Measurements from ENCODE around the gene OCIAD1. TPM values are rescaled to one million over a fixed set of nuclear protein-coding genes. Genes with fewer than 3 reads are reported as not detected.

The OCIAD1 gene
- polyA plus RNA-seq, 1 experiment, result 103 TPM

- TF ChIP-seq CTCF (IDR thresholded peaks at IDR 0.05; ENCODE audit: insufficient read depth, low read depth, low read length), result no peak
- ChIA-PET POLR2A (no interaction called here), CTCF (no interaction called here)
- H3K27me3 ChIP-seq (ENCODE audit: control insufficient read depth, insufficient read depth, low read length), result no peaks in the 10 kb centered on the region
- no peaks in the 10 kb centered on the region for H3K36me3 ChIP-seq (ENCODE audit: control insufficient read depth, insufficient read depth, low read length)
- no peak for DNase-seq (ENCODE audit: low read depth)
- H3K4me3 ChIP-seq (ENCODE audit: low read depth, low read length), result no peak overlapping the region
Measured at GRCh38 chr4:48827622-48828021, 3.3 kb upstream of the OCIAD1 start.

GRCh38 chr4:48831532-48832030 lies 693 bp downstream of the OCIAD1 start:
- ChIA-PET CTCF (interaction anchor here (1.1 kb wide), 1 partner anchor 83 kb away, joined by 3 read pairs; no protein-coding TSS in a partner anchor), POLR2A (no interaction called here)
- no peak for TF ChIP-seq CTCF (IDR thresholded peaks at IDR 0.05; ENCODE audit: insufficient read depth, low read depth, low read length)
- no peaks in the 10 kb centered on the region for H3K27me3 ChIP-seq (ENCODE audit: control insufficient read depth, insufficient read depth, low read length)
- no peak for DNase-seq (ENCODE audit: low read depth)
- H3K4me3 ChIP-seq (ENCODE audit: low read depth, low read length), result peak overlapping the region; percentile 78
- H3K36me3 ChIP-seq (ENCODE audit: control insufficient read depth, insufficient read depth, low read length), result peaks cover 8% of the 10 kb centered on the region

GRCh38 chr4:48832571-48832970 lies 1.7 kb downstream of the OCIAD1 start:
- CTCF ChIA-PET, result interaction anchor here (1.1 kb wide), 1 partner anchor 82 kb away, joined by 3 read pairs; no protein-coding TSS in a partner anchor
- DNase-seq (ENCODE audit: low read depth), result no peak
- Histone ChIP-seq H3K27me3 (ENCODE audit: control insufficient read depth, insufficient read depth, low read length) (no peaks in the 10 kb centered on the region), H3K36me3 (ENCODE audit: control insufficient read depth, insufficient read depth, low read length) (peaks cover 8% of the 10 kb centered on the region), H3K4me3 (ENCODE audit: low read depth, low read length) (peak overlapping the region; percentile 78; the same call in 1 of the 2 replicates)
- POLR2A ChIA-PET, result interaction anchor here (0.6 kb wide), 1 partner anchor 249 kb away, joined by 4 read pairs; no protein-coding TSS in a partner anchor
- no peak for TF ChIP-seq CTCF (IDR thresholded peaks at IDR 0.05; ENCODE audit: insufficient read depth, low read depth, low read length)

GRCh38 chr4:48836658-48837057 lies 5.8 kb downstream of the OCIAD1 start:
- H3K36me3 ChIP-seq (ENCODE audit: control insufficient read depth, insufficient read depth, low read length), result peaks cover 8% of the 10 kb centered on the region
- no peak overlapping the region for H3K4me3 ChIP-seq (ENCODE audit: low read depth, low read length)
- no peak for DNase-seq (ENCODE audit: low read depth)
- no peaks in the 10 kb centered on the region for H3K27me3 ChIP-seq (ENCODE audit: control insufficient read depth, insufficient read depth, low read length)
- ChIA-PET CTCF (interaction anchor here (0.7 to 0.9 kb wide), 3 partner anchors 149 to 258 kb away, joined by 3 to 4 read pairs (median 4); no protein-coding TSS in a partner anchor), POLR2A (no interaction called here)
- no peak for TF ChIP-seq CTCF (IDR thresholded peaks at IDR 0.05; ENCODE audit: insufficient read depth, low read depth, low read length)

GRCh38 chr4:48841045-48841827 lies 10.3 kb downstream of the OCIAD1 start:
- no peak for TF ChIP-seq CTCF (IDR thresholded peaks at IDR 0.05; ENCODE audit: insufficient read depth, low read depth, low read length)
- ChIA-PET POLR2A (no interaction called here), CTCF (no interaction called here)
- Histone ChIP-seq H3K4me3 (ENCODE audit: low read depth, low read length) (no peak overlapping the region), H3K36me3 (ENCODE audit: control insufficient read depth, insufficient read depth, low read length) (no peaks in the 10 kb centered on the region; the same call in none of the 2 replicates), H3K27me3 (ENCODE audit: control insufficient read depth, insufficient read depth, low read length) (no peaks in the 10 kb centered on the region)
- DNase-seq (ENCODE audit: low read depth), result no peak

Measured in BJ (cell line).